Skeletal muscle tissue (tissue), 4 donors: ENCODE results near the gene ERICH4. TPM values are rescaled to one million over a fixed set of nuclear protein-coding genes. Genes with fewer than 3 reads are reported as not detected.

Experiments
- H3K27ac ChIP-seq: one replicate; pipeline ENCODE4 v1.7.0; 2013; ENCODE audit warnings: mild to moderate bottlenecking, low read depth, low read length, inconsistent platforms
- H3K27me3 ChIP-seq, 3 donors: one replicate each; pipeline ENCODE4 v1.7.0; 2013; ENCODE audit warnings: low read length in 3 of 3; ENCODE audit not compliant: control insufficient read depth in 3 of 3, insufficient read depth in 3 of 3
- H3K36me3 ChIP-seq, 3 donors: one replicate each; pipeline ENCODE4 v1.7.0; 2013; ENCODE audit warnings: low read length in 3 of 3; ENCODE audit not compliant: control insufficient read depth in 3 of 3, insufficient read depth in 3 of 3
- H3K4me1 ChIP-seq, 3 donors: one replicate each; pipeline ENCODE4 v1.7.0; 2013; ENCODE audit warnings: low read length in 3 of 3, mild to moderate bottlenecking in 3 of 3; ENCODE audit not compliant: control insufficient read depth in 3 of 3, insufficient read depth in 3 of 3
- H3K4me3 ChIP-seq, 3 donors: one replicate each; pipeline ENCODE4 v1.7.0; 2013; ENCODE audit warnings: low read length in 3 of 3
- H3K9ac ChIP-seq, 3 donors: one replicate each; pipeline ENCODE4 v1.7.0; 2013; ENCODE audit warnings: low read length in 3 of 3, mild to moderate bottlenecking in 3 of 3, moderate library complexity in 2 of 3, low read depth in 1 of 3
- H3K9me3 ChIP-seq, 3 donors: one replicate each; pipeline ENCODE4 v1.7.0; 2013; ENCODE audit warnings: low read length in 3 of 3; ENCODE audit not compliant: control insufficient read depth in 3 of 3
- total RNA-seq: library from RNA; depleted of rRNA; stranded (reverse); fragments of >200 nt; gene quantifications from one replicate; pipeline ENCODE4 v1.2.3, GENCODE V29; 2014
- donor health status: Osteomylitis.

The ERICH4 gene
- total RNA-seq, 1 donor from 2014 or later: not detected

DNA sequence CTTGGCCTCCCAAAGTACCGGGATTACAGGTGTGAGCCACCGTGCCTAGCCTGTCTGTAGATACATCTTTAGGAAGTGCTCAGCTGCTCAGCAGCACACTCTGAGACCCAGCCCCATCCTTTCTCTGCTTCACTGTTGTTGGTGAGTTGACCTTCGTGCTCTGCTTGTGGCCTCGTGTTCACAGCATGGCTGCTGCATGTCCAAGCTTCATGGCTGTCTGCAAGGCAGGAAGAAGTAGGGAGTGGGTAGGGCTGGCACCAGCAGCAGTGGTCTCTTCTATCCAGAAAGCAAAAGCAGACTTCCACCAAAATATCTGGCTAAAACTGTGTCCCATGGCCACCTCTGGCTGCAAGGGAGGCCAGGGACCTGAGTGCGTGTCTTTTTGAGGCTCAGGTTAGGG is 30.0 kb upstream of the ERICH4 start:
- H3K27me3 ChIP-seq: no peaks in the 10 kb centered on the region
- H3K9ac ChIP-seq: peak overlapping the region in 1 of 3 donors; percentile 50
- peaks cover 29 to 37% (median 35%) of the 10 kb centered on the region in 3 donors for H3K36me3 ChIP-seq
- no peaks in the 10 kb centered on the region for H3K9me3 ChIP-seq
- H3K4me3 ChIP-seq: no peak overlapping the region
- H3K4me1 ChIP-seq: peaks cover 52 to 72% (median 71%) of the 10 kb centered on the region in 3 donors
- H3K27ac ChIP-seq: no peak overlapping the region

- peak overlapping the region in 1 of 3 donors; percentile 50 for H3K9ac ChIP-seq
Measured at GRCh38 chr19:41413947-41414346, 29.0 kb upstream of the ERICH4 start.

GRCh38 chr19:41414461-41414860 is 28.5 kb upstream of the ERICH4 start:
- peaks cover 47 to 59% (median 58%) of the 10 kb centered on the region in 3 donors for H3K4me1 ChIP-seq

More at GRCh38 chr19:41413947-41414346, 29.0 kb upstream of the ERICH4 start:
- Histone ChIP-seq H3K36me3 (peaks cover 33 to 45% (median 41%) of the 10 kb centered on the region in 3 donors), H3K4me3 (no peak overlapping the region), H3K9me3 (no peaks in the 10 kb centered on the region), H3K4me1 (peaks cover 52 to 64% (median 63%) of the 10 kb centered on the region in 3 donors), H3K27ac (peak overlapping the region; percentile 74), H3K27me3 (no peaks in the 10 kb centered on the region)

DNA sequence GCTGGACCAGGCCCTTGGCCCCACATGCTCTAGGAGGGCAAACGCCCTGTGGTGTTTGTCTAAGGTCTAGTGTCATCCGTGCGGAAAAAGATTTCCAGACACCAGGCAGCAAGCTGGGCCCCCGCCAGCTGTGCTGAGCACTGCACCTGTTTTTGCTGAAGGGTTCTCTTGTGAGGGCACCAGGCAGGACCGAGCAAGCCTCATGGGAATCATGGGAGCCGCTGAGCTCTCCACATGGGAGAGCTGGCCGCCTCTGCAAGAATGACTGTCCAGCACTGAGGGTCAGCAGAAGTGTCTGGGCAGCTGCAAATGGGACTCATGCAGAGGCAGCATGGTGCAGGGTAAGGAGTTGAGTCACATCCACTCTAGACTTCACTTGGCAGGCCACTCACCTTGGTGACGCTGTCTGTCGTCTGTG is 27.8 kb upstream of the ERICH4 start:
- Histone ChIP-seq H3K4me1 (peaks cover 43 to 52% (median 51%) of the 10 kb centered on the region in 3 donors), H3K27ac (peak overlapping the region; percentile 74), H3K36me3 (peaks cover 43 to 56% (median 51%) of the 10 kb centered on the region in 3 donors)

More at GRCh38 chr19:41414461-41414860, 28.5 kb upstream of the ERICH4 start:
- Histone ChIP-seq H3K4me3 (peak overlapping the region in 1 of 3 donors; percentile 40), H3K27me3 (no peaks in the 10 kb centered on the region), H3K9ac (peak overlapping the region in 2 of 3 donors; percentile 4 to 45), H3K9me3 (no peaks in the 10 kb centered on the region), H3K27ac (peak overlapping the region; percentile 74), H3K36me3 (peaks cover 38 to 50% (median 45%) of the 10 kb centered on the region in 3 donors)

DNA sequence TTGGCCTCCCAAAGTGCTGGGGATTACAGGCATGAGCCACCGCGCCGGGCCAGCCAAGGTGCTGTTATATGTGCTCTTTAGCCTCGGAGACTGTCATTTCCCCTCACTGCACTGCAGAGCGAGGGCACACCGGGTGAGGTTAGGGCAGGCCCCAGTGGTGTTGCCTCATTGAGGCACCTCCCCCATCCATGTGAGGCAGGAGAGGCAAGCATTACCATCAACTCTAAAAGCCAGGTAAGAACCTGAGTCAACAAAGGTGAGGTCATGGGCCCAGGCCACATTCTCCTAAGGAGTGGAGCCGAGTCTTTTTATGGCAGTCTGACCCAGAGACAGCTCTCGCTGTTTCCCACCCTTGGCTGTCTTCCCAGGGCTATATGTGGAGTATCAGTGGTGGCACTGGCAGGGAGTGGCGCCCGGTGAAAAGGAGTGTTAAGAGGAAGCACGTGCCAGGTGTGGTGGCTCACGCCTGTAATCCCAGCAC is 26.7 kb upstream of the ERICH4 start:
- Histone ChIP-seq H3K4me1 (peaks cover 36 to 42% (median 42%) of the 10 kb centered on the region in 3 donors), H3K4me3 (no peak overlapping the region), H3K27ac (no peak overlapping the region), H3K9ac (peak overlapping the region in 1 of 3 donors; percentile 16), H3K9me3 (no peaks in the 10 kb centered on the region), H3K27me3 (no peaks in the 10 kb centered on the region), H3K36me3 (peaks cover 54 to 62% (median 62%) of the 10 kb centered on the region in 3 donors)

More for the DNA sequence above, 27.8 kb upstream of the ERICH4 start:
- H3K9me3 ChIP-seq: no peaks in the 10 kb centered on the region
- peak overlapping the region in 2 of 3 donors; percentile 29 to 40 for H3K4me3 ChIP-seq
- no peaks in the 10 kb centered on the region for H3K27me3 ChIP-seq
- H3K9ac ChIP-seq: peak overlapping the region in 1 of 3 donors; percentile 4

DNA sequence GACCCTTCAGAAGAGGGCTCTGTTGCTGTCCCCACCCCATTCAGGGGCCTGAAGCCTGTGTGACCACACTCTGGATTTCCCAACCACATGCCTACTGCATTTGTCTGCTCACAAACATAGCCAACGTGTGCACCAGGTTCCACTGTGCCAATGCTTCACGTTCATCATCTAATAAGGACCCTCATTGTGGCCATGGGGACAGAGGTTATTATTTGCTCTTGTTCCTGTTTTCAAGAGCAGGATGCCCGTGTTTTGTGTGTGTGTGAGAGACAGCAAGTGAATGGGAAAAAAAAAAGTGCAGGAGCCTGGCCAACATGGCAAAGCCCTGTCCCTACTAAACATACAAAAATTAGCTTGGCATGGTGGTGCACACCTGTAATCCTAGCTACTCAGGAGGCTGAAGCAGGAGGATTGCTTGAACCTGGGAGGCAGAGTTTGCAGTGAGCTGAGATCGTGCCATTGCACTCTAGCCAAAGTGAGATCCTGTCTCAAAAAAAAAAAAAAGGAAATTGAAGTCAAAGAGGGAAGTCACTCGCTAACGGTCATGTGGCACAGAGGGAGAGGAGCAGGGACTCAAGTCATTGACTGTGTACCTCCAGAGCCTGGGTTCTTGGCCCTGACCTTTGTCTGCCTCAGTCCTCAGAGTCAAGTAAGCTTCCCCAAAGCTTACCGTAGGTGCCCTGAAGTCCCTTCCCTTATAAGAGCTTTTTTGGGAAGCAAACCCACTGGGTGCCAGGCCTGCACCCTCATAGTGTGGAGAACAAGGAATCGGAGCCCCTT is 22.7 kb upstream of the ERICH4 start:
- Histone ChIP-seq H3K27me3 (no peaks in the 10 kb centered on the region), H3K9ac (no peak overlapping the region), H3K4me3 (no peak overlapping the region), H3K9me3 (no peaks in the 10 kb centered on the region), H3K36me3 (peaks cover 73 to 74% (median 74%) of the 10 kb centered on the region in 3 donors), H3K27ac (no peak overlapping the region), H3K4me1 (peaks cover 2 to 17% (median 12%) of the 10 kb centered on the region in 3 donors)

GRCh38 chr19:41421314-41421713 is 21.6 kb upstream of the ERICH4 start:
- Histone ChIP-seq H3K4me3 (no peak overlapping the region), H3K27ac (no peak overlapping the region), H3K9me3 (no peaks in the 10 kb centered on the region), H3K9ac (no peak overlapping the region), H3K36me3 (peaks cover 74 to 80% (median 78%) of the 10 kb centered on the region in 3 donors), H3K4me1 (peaks cover 0 to 12% (median 8%) of the 10 kb centered on the region in 3 donors), H3K27me3 (no peaks in the 10 kb centered on the region)

- H3K9me3 ChIP-seq: no peaks in the 10 kb centered on the region
- no peak overlapping the region for H3K27ac ChIP-seq
- H3K27me3 ChIP-seq: no peaks in the 10 kb centered on the region
- peaks cover 70 to 77% (median 75%) of the 10 kb centered on the region in 3 donors for H3K36me3 ChIP-seq
- H3K9ac ChIP-seq: no peak overlapping the region
- H3K4me3 ChIP-seq: no peak overlapping the region
- peaks cover 3 to 16% (median 12%) of the 10 kb centered on the region in 3 donors for H3K4me1 ChIP-seq
Measured at GRCh38 chr19:41421973-41422372, 21.0 kb upstream of the ERICH4 start.

GRCh38 chr19:41422456-41422855 is 20.5 kb upstream of the ERICH4 start:
- Histone ChIP-seq H3K27ac (no peak overlapping the region), H3K9ac (no peak overlapping the region), H3K27me3 (no peaks in the 10 kb centered on the region), H3K4me3 (no peak overlapping the region), H3K36me3 (peaks cover 67 to 72% (median 71%) of the 10 kb centered on the region in 3 donors), H3K9me3 (no peaks in the 10 kb centered on the region), H3K4me1 (peaks cover 4 to 17% (median 14%) of the 10 kb centered on the region in 3 donors)

DNA sequence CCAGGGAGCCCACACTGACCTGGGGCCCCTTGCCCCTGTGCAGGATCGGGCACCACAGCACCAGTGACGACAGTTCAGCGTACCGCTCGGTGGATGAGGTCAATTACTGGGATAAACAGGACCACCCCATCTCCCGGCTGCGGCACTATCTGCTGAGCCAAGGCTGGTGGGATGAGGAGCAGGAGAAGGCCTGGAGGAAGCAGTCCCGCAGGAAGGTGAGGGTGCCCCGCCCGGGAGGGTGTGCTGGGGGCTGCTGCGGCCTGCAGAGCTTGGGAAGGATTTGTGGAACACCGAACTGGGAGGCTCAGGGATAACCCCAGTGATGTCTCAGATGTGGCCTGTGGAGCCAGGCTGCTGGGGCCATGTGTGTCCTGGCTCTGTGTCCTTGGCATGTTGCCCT is 20.0 kb upstream of the ERICH4 start:
- Histone ChIP-seq H3K9ac (no peak overlapping the region), H3K27ac (no peak overlapping the region), H3K4me3 (no peak overlapping the region), H3K4me1 (peaks cover 8 to 22% (median 19%) of the 10 kb centered on the region in 3 donors), H3K9me3 (no peaks in the 10 kb centered on the region), H3K27me3 (no peaks in the 10 kb centered on the region), H3K36me3 (peaks cover 67 to 71% (median 70%) of the 10 kb centered on the region in 3 donors)
